ENCODE results near the gene CERS4.

Gene CERS4

GRCh38 chr19:8252922-8253589, 43.9 kb downstream of the CERS4 start:
- peak; percentile 88 for TF ChIP-seq CTCF (IDR thresholded peaks at IDR 0.05; ENCODE audit: low read depth, low read length)
- peak; percentile 69 for DNase-seq (ENCODE audit: low read depth, low spot score)
- in situ Hi-C loops (cut with HindIII; ENCODE audit: low sequenced_read_pairs): no loop called here
- H3K4me3 ChIP-seq (ENCODE audit: low read depth, low read length): no peak overlapping the region

- in situ Hi-C loops (cut with HindIII; ENCODE audit: low sequenced_read_pairs): no loop called here
- no peak for DNase-seq (ENCODE audit: low read depth, low spot score)
- TF ChIP-seq CTCF (IDR thresholded peaks at IDR 0.05; ENCODE audit: low read depth, low read length): no peak
Measured at GRCh38 chr19:8253678-8254077, 44.5 kb downstream of the CERS4 start.

GRCh38 chr19:8254286-8255001, 45.3 kb downstream of the CERS4 start:
- in situ Hi-C loops (cut with HindIII; ENCODE audit: low sequenced_read_pairs): no loop called here
- DNase-seq (ENCODE audit: low read depth, low spot score): no peak
- TF ChIP-seq CTCF (IDR thresholded peaks at IDR 0.05; ENCODE audit: low read depth, low read length): no peak
- no peak overlapping the region for H3K4me3 ChIP-seq (ENCODE audit: low read depth, low read length)

More at GRCh38 chr19:8253678-8254077, 44.5 kb downstream of the CERS4 start:
- no peak overlapping the region for H3K4me3 ChIP-seq (ENCODE audit: low read depth, low read length)

- DNase-seq (ENCODE audit: low read depth, low spot score): no peak
- no peak overlapping the region for H3K4me3 ChIP-seq (ENCODE audit: low read depth, low read length)
- in situ Hi-C loops (cut with HindIII; ENCODE audit: low sequenced_read_pairs): no loop called here
- TF ChIP-seq CTCF (IDR thresholded peaks at IDR 0.05; ENCODE audit: low read depth, low read length): no peak
Measured at GRCh38 chr19:8255426-8256125, 46.4 kb downstream of the CERS4 start.

- no peak for DNase-seq (ENCODE audit: low read depth, low spot score)
- no peak overlapping the region for H3K4me3 ChIP-seq (ENCODE audit: low read depth, low read length)
- in situ Hi-C loops (cut with HindIII; ENCODE audit: low sequenced_read_pairs): no loop called here
- TF ChIP-seq CTCF (IDR thresholded peaks at IDR 0.05; ENCODE audit: low read depth, low read length): no peak
Measured at GRCh38 chr19:8256276-8257051, 47.3 kb downstream of the CERS4 start.

- no peak overlapping the region for H3K4me3 ChIP-seq (ENCODE audit: low read depth, low read length)
- no peak for DNase-seq (ENCODE audit: low read depth, low spot score)
- in situ Hi-C loops (cut with HindIII; ENCODE audit: low sequenced_read_pairs): no loop called here
- TF ChIP-seq CTCF (IDR thresholded peaks at IDR 0.05; ENCODE audit: low read depth, low read length): no peak
Measured at GRCh38 chr19:8257052-8257443, 47.9 kb downstream of the CERS4 start.

Measured in astrocyte of the spinal cord (primary cell).